ENCODE data around the gene VPS16.

DNA sequence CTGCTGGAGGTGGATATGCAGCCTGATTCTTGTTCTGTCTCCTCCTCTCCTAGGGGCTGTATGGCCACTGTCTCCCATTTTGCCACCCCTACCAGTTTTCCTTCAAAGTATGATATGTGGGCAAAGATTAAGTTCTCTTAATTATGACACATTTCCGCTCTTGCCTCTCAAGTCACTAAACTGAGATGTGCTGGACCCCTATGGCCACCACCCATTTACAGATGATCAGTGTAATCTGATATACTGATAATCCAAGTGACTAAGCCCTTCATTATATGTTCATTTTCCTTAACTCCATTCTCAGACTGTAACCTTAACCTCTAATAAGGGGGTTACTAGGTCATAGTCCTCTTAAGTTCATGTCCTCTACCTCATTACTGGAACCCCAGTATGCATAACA lies 26.5 kb upstream of the VPS16 start:
- TF ChIP-seq, protein P1, sequence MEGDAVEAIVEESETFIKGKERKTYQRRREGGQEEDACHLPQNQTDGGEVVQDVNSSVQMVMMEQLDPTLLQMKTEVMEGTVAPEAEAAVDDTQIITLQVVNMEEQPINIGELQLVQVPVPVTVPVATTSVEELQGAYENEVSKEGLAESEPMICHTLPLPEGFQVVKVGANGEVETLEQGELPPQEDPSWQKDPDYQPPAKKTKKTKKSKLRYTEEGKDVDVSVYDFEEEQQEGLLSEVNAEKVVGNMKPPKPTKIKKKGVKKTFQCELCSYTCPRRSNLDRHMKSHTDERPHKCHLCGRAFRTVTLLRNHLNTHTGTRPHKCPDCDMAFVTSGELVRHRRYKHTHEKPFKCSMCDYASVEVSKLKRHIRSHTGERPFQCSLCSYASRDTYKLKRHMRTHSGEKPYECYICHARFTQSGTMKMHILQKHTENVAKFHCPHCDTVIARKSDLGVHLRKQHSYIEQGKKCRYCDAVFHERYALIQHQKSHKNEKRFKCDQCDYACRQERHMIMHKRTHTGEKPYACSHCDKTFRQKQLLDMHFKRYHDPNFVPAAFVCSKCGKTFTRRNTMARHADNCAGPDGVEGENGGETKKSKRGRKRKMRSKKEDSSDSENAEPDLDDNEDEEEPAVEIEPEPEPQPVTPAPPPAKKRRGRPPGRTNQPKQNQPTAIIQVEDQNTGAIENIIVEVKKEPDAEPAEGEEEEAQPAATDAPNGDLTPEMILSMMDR (IDR thresholded peaks at IDR 0.05) = no peak
- no peak for TF ChIP-seq POLR2A (IDR thresholded peaks at IDR 0.05)

All from suprapubic skin (tissue), 3 donors.